ENCODE measurements around the gene IKZF1. TPM values are rescaled to one million over a fixed set of nuclear protein-coding genes. Genes with fewer than 3 reads are reported as not detected.

The IKZF1 gene
- total RNA-seq, 1 experiment from 2014 or later = 0.77 TPM

GRCh38 chr7:50364645-50365044 is 60.1 kb downstream of the IKZF1 start:
- in situ Hi-C loops (cut with HindIII; ENCODE audit: low pct_unique_long_range_greater_than_20kb, low sequenced_read_pairs) (no loop called here), intact Hi-C loops (cut with micrococcal nuclease; ENCODE audit: unreplicated experiment) (no loop called here)
- DNase-seq (ENCODE audit: low read depth, low spot score) (no peak), ATAC-seq (no peak)
- Histone ChIP-seq H3K9me3 (ENCODE audit: control insufficient read depth, insufficient read depth, low read depth, low read length) (peaks cover 7% of the 10 kb centered on the region; the same call in 1 of the 2 replicates), H3K27ac (ENCODE audit: low read length) (no peak overlapping the region), H3K4me3 (ENCODE audit: low read depth in 2 of 2, low read length in 2 of 2) (no peak overlapping the region), H3K36me3 (ENCODE audit: control insufficient read depth, insufficient read depth, low read length) (no peaks in the 10 kb centered on the region), H3K4me1 (ENCODE audit: control insufficient read depth, insufficient read depth, low read length) (no peaks in the 10 kb centered on the region), H3K27me3 (ENCODE audit: control insufficient read depth, insufficient read depth, low read length) (no peaks in the 10 kb centered on the region; the same call in 1 of the 2 replicates)
- TF ChIP-seq REST (IDR thresholded peaks at IDR 0.05; ENCODE audit: insufficient read depth in 1 of 2, low read depth in 2 of 2, low read length in 1 of 2) (no peak), CTCF (IDR thresholded peaks at IDR 0.05) (no peak), TCF7L2 (IDR thresholded peaks at IDR 0.05; ENCODE audit: low read depth, low read length) (no peak), POLR2AphosphoS5 (IDR thresholded peaks at IDR 0.05; ENCODE audit: low read depth, low read length) (no peak), SIN3A (IDR thresholded peaks at IDR 0.05; ENCODE audit: borderline replicate concordance, insufficient read depth, low read depth, low read length) (no peak)
- ChIA-PET POLR2A (no interaction called here), CTCF (no interaction called here)
- BruUV-seq (replicated peaks) = no TSS peak

GRCh38 chr7:50366311-50366710 is 61.8 kb downstream of the IKZF1 start:
- Histone ChIP-seq H3K4me3 (ENCODE audit: low read depth in 2 of 2, low read length in 2 of 2) (no peak overlapping the region), H3K4me1 (ENCODE audit: control insufficient read depth, insufficient read depth, low read length) (no peaks in the 10 kb centered on the region), H3K27me3 (ENCODE audit: control insufficient read depth, insufficient read depth, low read length) (no peaks in the 10 kb centered on the region), H3K27ac (ENCODE audit: low read length) (no peak overlapping the region), H3K36me3 (ENCODE audit: control insufficient read depth, insufficient read depth, low read length) (no peaks in the 10 kb centered on the region), H3K9me3 (ENCODE audit: control insufficient read depth, insufficient read depth, low read depth, low read length) (peaks cover 9% of the 10 kb centered on the region; the same call in 1 of the 2 replicates)
- intact Hi-C loops (cut with micrococcal nuclease; ENCODE audit: unreplicated experiment) (loop anchor here (2.0 kb wide), 1 partner anchor 224 kb away; no protein-coding TSS in a partner anchor), in situ Hi-C loops (cut with HindIII; ENCODE audit: low pct_unique_long_range_greater_than_20kb, low sequenced_read_pairs) (no loop called here)
- POLR2A ChIA-PET = no interaction called here
- CTCF ChIA-PET = no interaction called here
- no peak for TF ChIP-seq CTCF (IDR thresholded peaks at IDR 0.05)
- no peak for TF ChIP-seq REST (IDR thresholded peaks at IDR 0.05; ENCODE audit: insufficient read depth in 1 of 2, low read depth in 2 of 2, low read length in 1 of 2)
- TF ChIP-seq SIN3A (IDR thresholded peaks at IDR 0.05; ENCODE audit: borderline replicate concordance, insufficient read depth, low read depth, low read length) = no peak
- no peak for TF ChIP-seq POLR2AphosphoS5 (IDR thresholded peaks at IDR 0.05; ENCODE audit: low read depth, low read length)
- TF ChIP-seq TCF7L2 (IDR thresholded peaks at IDR 0.05; ENCODE audit: low read depth, low read length) = no peak
- ATAC-seq (no peak), DNase-seq (ENCODE audit: low read depth, low spot score) (no peak)
- no TSS peak for BruUV-seq (replicated peaks)
